ENCODE data around the gene PPP1R12C. TPM values are rescaled to one million over a fixed set of nuclear protein-coding genes. Genes with fewer than 3 reads are reported as not detected.

The PPP1R12C gene
- polyA plus RNA-seq, 1 experiment = 50.8 TPM

DNA sequence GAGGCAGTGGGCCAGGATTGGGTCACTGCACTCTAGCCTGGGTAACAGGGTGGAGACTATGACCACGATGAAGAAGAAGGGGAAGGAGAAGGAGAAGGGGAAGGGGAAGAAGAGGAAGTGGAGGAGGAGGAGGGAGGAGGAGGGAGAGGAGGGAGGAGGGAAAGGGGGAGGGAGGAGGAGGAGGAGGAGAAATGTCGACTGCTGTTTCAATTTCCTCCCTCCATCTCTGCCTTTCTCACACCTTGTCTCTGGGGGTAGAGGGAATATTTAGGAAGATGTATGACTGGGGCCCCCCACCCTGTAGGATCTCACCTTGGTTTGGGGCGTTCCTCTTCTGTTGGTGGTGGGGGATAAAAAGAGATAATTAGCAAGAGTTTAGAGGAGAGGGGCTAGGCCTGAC is 27.8 kb upstream of the PPP1R12C start:
- Histone ChIP-seq H3K36me3 (ENCODE audit: control insufficient read depth, insufficient read depth, low read length) (no peaks in the 10 kb centered on the region), H3K27me3 (ENCODE audit: control insufficient read depth, insufficient read depth, low read length) (peaks cover 6% of the 10 kb centered on the region), H3K4me3 (ENCODE audit: low read depth, low read length) (no peak overlapping the region)
- ChIA-PET POLR2A (no interaction called here), CTCF (interaction anchor here (1.1 to 2.0 kb wide), 2 partner anchors 10 to 21 kb away, joined by 3 to 4 read pairs; partner anchors contain the start of gene DNAAF3)
- DNase-seq (ENCODE audit: low read depth) = no peak
- TF ChIP-seq, protein P1, sequence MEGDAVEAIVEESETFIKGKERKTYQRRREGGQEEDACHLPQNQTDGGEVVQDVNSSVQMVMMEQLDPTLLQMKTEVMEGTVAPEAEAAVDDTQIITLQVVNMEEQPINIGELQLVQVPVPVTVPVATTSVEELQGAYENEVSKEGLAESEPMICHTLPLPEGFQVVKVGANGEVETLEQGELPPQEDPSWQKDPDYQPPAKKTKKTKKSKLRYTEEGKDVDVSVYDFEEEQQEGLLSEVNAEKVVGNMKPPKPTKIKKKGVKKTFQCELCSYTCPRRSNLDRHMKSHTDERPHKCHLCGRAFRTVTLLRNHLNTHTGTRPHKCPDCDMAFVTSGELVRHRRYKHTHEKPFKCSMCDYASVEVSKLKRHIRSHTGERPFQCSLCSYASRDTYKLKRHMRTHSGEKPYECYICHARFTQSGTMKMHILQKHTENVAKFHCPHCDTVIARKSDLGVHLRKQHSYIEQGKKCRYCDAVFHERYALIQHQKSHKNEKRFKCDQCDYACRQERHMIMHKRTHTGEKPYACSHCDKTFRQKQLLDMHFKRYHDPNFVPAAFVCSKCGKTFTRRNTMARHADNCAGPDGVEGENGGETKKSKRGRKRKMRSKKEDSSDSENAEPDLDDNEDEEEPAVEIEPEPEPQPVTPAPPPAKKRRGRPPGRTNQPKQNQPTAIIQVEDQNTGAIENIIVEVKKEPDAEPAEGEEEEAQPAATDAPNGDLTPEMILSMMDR (IDR thresholded peaks at IDR 0.05; ENCODE audit: insufficient read depth, low read depth, low read length) = no peak

DNA sequence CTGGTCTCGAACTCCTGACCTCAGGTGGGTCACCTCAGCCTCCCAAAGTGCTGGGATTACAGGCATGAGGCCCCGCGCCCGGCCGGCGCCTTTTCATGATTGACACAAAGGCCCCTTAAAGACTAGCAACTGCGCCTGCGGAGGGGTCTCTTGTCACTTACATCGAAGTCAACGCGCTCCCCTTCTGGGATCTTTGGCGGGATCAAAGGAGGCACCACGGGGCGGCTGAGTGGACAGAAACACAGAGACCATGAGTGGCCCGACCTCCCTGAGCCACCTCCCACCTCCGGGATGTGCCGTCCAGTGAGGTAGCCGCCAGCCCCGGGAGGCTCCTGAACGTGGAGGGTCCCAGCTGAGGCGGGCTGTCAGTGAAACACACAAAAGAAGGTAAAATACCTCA is 24.3 kb upstream of the PPP1R12C start:
- Histone ChIP-seq H3K4me3 (ENCODE audit: low read depth, low read length) (no peak overlapping the region), H3K27me3 (ENCODE audit: control insufficient read depth, insufficient read depth, low read length) (peaks cover 2% of the 10 kb centered on the region; the same call in 1 of the 2 replicates), H3K36me3 (ENCODE audit: control insufficient read depth, insufficient read depth, low read length) (no peaks in the 10 kb centered on the region)
- ChIA-PET POLR2A (no interaction called here), CTCF (interaction anchor here (0.6 to 4.6 kb wide), 29 partner anchors 9 to 491 kb away, joined by 3 to 72 read pairs (median 5); partner anchors contain the start of genes DNAAF3, PPP1R12C, PPP6R1 and TMEM238)
- DNase-seq (ENCODE audit: low read depth) = no peak
- TF ChIP-seq, protein P1 (IDR thresholded peaks at IDR 0.05; ENCODE audit: insufficient read depth, low read depth, low read length) = no peak

DNA sequence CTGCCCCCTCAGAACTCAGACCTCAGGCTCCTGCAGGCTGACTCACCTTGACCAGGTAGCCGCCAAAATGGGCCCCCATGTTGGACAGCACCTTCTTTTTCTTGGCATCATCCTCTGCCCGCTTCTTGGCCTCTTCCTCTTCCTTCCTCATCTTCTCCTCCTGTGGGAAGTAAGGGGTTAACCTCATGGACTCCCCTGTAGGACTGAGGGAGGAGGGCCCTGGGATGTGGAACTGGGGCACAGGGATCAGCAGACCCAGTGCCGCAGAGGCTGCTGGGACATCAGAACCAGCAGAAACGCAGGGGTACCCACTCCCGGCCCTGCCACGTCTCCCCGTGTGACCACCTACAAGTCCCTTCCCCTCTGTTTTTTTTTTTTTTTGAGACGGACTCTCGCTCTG is 20.5 kb upstream of the PPP1R12C start:
- POLR2A ChIA-PET = no interaction called here

DNA sequence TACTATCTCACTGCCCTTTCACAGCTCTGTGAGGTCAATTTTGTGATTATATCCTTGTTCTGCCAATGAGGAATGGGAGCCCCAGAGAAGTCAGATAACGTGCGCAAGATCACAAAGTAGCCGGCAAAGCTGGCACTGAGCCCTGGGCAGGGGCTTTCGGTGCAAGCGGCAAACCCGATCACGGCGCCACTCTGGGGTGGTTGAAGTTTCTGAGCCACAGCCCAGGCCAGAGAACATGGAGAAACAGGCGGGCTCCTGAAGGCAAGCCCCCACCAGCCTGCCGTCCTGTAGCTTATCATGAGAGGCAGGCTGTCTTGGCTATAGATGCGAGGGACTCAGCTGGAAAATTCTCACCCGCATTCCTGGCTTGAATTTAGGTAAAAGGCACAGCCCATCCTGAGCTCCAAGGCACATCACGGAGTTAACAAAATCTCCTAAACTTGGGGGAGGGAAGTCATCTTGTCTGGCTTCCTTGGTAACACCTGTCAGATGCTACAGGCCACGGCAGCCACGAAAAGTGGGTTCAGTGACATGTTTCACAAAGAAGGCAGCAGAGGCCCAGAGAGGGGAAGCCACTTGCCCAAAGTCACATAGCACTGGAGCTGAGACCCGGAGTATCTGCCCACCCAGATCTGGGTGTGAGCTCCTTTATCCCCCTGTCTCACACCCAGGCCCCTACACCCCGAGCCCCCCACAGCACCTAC is 19.1 kb upstream of the PPP1R12C start:
- no peaks in the 10 kb centered on the region for H3K36me3 ChIP-seq (ENCODE audit: control insufficient read depth, insufficient read depth, low read length)
- ChIA-PET CTCF (interaction anchor here (0.6 to 2.0 kb wide), 8 partner anchors 10 to 368 kb away, joined by 3 to 10 read pairs (median 4); no protein-coding TSS in a partner anchor), POLR2A (no interaction called here)
- TF ChIP-seq, protein P1 (IDR thresholded peaks at IDR 0.05; ENCODE audit: insufficient read depth, low read depth, low read length) = no peak
- peaks cover 2% of the 10 kb centered on the region; the same call in 1 of the 2 replicates for H3K27me3 ChIP-seq (ENCODE audit: control insufficient read depth, insufficient read depth, low read length)
- H3K4me3 ChIP-seq (ENCODE audit: low read depth, low read length) = no peak overlapping the region
- no peak for DNase-seq (ENCODE audit: low read depth)

More for the DNA sequence above, 20.5 kb upstream of the PPP1R12C start:
- Histone ChIP-seq H3K27me3 (ENCODE audit: control insufficient read depth, insufficient read depth, low read length) (peaks cover 2% of the 10 kb centered on the region; the same call in 1 of the 2 replicates), H3K4me3 (ENCODE audit: low read depth, low read length) (no peak overlapping the region), H3K36me3 (ENCODE audit: control insufficient read depth, insufficient read depth, low read length) (no peaks in the 10 kb centered on the region)
- DNase-seq (ENCODE audit: low read depth) = no peak
- TF ChIP-seq, protein P1 (IDR thresholded peaks at IDR 0.05; ENCODE audit: insufficient read depth, low read depth, low read length) = no peak
- CTCF ChIA-PET = no interaction called here

DNA sequence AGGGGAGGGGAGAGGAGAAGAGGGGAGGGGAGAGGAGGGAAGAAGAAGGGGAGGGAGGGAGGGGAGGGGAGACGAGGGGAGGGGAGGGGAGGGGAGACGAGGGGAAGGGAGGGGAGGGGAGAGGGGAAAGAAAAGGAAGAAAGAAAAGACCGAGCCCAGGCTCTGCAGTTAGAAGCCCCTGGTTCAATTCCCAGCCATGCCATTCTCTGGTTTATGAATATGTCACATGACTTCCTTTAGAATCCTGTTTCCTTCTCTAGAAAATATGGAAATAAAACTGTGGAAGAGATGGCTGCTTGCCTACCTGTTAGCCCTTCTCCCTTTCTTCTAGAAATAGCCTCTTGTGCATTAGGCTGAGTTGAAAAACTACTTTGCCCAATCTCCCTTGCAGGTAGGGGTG is 17.3 kb upstream of the PPP1R12C start:
- ChIA-PET POLR2A (no interaction called here), CTCF (interaction anchor here (1.1 to 1.3 kb wide), 2 partner anchors 17 to 25 kb away, joined by 3 read pairs; partner anchors contain the start of gene PPP1R12C)
- TF ChIP-seq, protein P1 (IDR thresholded peaks at IDR 0.05; ENCODE audit: insufficient read depth, low read depth, low read length) = no peak
- H3K27me3 ChIP-seq (ENCODE audit: control insufficient read depth, insufficient read depth, low read length) = peaks cover 6% of the 10 kb centered on the region
- no peaks in the 10 kb centered on the region for H3K36me3 ChIP-seq (ENCODE audit: control insufficient read depth, insufficient read depth, low read length)
- no peak overlapping the region for H3K4me3 ChIP-seq (ENCODE audit: low read depth, low read length)
- no peak for DNase-seq (ENCODE audit: low read depth)
